NCI-H510A (cell line): Measurements from ENCODE around the gene WWTR1.

Experiments used
- DNase-seq: peaks from one replicate; lab custom pipeline; 2025; lab: John Stamatoyannopoulos, UW

The WWTR1 gene

DNA sequence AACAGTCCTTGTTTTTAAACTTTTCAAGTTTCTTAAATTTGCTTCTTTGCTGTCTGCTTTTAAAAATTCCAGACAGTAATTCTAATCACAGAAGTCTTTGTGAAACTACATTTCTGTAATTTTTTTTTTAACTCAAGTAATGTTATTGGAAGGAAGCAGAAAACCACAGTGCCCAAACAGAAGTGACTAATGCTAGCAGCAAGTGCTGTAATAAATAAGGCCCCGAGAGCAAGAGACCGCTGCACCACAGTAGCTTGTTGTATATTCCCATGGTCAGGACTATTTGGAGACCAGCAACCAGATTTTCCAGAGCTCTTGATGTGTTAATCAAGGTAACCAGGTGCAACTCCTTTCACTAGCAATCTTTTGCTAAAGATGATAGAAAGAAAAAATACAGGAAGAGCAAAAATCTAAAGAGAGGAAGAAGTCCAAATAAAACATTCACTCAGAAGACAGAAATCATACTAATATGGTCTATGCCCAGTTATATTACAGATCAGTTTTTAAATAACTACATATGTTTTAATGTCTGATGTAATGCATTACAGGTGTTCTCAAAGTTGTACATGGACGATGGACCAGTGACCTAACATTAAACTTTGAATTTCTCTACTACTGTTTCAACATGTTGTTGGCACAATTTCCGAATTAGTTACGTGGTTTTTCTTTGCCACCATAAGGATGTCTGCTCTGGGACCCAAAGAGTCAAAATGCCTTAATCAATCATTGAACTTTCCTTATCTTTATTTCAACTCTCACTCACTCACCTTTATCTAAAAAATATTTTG lies 36.4 kb downstream of the WWTR1 start:
- DNase-seq: no peak

DNA sequence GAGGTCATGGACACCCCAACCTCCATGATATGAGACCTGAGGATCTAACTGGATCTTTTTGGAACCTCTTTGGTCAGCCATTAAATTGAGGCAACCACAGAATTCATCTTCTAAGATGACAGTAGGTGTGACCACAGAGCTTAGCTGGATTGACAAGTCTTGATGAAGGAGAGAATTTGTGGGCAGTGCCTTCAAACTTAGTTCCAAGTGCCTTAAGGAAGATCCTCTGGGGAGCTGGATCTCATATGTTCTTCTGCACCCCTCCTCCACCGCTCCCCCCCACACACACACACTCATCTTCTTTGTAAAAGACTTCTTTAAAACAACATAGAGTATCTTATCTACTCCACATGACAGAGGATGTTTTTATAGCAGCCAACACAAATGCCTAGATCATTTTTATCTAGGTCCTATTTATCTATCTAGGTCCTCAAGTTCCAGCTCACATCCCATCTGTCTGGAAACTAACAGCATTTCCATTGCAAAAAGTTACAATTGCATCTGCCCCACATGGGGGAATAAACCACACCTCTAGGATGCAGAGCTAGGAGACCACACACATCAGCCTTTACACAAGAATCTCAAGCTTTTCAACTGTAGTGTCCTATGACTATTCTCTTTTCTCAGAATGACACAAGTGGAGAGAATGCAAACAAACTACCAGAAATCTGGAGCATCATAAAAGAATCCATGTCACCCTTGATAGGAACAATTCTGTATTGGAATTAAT lies 37.4 kb downstream of the WWTR1 start:
- DNase-seq: no peak

DNA sequence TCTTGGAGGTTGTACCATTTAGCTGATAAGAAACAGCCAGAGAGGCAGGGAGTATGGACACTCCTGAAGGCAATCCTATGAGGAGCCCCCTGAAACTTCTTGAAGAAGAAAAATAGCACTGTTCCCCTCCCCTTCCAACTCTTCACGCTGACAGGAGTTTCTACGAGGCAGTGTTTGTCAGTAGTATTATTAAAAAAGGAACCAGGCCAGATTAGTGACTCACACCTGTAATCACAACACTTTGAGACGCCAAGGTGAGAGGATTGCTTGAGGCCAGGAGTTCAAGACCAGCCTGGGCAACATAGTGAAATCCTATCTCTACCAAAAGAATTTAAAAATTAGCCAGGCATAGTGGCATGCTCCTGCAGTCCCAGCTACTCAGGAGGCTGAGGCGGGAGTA lies 38.7 kb downstream of the WWTR1 start:
- DNase-seq: no peak

DNA sequence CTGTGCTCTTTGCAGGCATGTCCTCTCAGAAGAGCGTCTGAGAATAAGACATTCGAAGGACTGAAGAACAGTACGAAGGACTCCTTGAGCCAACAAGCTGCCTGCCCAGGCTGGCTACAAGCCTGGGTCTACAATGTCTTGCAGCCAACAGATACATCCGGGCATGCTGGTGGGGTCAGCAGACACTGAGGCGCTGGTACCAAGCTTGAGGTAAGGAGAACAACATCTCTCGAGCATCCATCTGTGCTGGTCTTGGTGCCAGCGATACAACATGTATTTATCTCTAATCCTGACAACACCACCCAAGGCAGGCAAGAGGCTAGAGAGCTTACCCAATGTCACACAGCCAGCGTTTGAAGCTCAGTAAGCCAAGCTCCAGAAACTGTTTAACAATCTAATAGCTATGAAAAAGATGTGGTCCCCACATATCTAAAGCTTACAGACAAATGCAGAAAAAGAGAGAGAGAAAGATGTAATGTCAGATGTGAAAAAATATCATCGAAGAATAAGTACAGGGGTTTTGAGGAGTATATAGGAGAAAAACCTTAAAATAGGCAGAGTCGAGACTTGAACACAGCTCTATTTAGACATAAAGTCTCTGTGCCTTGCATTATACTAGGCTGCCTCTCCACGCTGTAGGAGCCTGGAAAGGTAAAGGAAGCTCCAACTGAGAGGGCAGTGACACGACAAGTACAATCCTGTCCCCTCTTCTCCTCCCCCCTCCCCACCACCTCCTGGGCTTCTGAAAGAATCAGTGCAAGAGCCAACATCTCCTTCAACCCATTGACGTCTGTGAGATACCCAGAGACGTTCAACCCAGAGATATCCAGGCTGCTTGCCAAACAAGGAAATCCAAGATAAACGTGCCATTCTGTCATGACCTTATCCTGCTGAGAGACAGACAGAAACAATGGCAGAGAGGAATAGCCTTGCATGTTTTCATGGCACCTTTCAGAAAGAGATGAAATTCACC lies 39.4 kb downstream of the WWTR1 start:
- DNase-seq: no peak

DNA sequence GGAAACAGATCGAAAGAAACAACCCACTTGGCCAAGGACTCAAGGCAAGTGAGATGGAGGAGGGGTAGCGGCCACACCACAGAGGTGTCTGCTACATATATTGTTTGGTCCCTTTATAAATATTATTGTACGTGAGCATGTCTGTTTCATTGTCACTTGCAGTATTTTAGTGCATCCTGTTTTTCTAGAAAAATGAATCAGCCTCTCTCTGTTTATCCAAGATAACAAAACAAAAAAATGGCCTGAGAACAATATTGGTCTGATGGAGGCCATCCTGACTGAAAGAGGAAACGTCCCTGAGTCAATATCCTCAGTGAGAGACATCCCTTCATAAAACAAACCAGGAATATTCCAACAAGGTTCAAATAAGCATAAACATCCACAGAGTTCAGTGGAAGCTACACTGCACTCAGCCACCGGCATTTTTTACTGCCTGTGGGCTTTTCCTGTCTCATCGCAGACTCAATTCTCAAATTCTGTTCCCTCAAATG lies 42.0 kb downstream of the WWTR1 start:
- no peak for DNase-seq

DNA sequence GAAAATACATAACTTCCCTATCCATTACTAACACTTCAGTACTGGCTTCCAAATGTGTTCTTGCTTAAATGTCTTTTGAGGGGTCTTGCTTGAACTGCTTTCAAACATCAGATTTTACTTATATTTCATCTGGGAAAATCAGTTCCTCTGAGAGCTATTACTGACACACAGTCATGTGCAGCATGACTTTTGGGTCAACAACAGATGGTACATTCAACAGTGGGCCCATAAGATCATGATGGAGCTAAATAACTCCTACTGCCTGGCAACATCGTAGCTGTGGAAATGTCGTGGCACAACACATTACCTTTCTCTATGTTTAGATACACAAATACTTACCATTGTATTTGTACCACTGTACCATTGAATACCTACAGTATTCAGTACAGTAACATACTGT lies 43.8 kb downstream of the WWTR1 start:
- DNase-seq: no peak

DNA sequence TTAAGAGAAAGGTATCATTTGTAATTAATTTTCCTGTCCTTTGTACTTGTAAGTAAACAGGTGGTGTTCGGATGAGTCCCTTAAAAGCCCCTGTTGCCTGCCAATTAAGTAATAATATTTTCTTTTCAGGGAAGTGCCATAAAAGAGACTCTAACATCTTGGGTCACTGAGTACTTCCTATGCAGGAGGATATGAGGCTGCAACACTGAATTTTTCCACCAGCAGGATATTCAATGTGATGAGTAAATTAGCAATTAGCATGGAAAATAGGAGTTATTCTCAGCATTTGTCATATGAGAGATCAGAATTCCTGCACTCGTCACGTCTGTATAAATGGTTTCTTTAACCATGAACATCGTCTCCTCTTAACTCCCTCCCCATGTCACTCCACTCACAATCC lies 45.4 kb downstream of the WWTR1 start:
- DNase-seq: no peak

DNA sequence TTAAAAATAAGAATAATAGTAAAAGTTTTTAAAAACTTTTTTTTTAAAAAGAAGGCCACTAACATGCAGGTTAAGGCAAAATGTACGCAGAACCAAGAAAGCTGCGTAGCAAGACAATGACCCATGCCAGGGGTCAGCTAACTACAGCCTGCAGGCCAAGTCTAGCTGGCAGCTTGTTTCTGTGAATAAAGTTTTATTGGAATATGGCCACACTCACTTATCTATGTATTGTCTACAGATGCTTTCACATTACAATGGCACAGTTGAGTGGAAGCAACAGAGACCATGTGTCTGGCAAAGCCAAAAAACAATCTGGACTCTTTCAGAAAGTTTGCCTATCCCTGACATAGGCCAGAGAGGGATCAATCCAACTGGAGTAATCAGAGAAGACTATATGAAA lies 46.7 kb downstream of the WWTR1 start:
- no peak for DNase-seq

DNA sequence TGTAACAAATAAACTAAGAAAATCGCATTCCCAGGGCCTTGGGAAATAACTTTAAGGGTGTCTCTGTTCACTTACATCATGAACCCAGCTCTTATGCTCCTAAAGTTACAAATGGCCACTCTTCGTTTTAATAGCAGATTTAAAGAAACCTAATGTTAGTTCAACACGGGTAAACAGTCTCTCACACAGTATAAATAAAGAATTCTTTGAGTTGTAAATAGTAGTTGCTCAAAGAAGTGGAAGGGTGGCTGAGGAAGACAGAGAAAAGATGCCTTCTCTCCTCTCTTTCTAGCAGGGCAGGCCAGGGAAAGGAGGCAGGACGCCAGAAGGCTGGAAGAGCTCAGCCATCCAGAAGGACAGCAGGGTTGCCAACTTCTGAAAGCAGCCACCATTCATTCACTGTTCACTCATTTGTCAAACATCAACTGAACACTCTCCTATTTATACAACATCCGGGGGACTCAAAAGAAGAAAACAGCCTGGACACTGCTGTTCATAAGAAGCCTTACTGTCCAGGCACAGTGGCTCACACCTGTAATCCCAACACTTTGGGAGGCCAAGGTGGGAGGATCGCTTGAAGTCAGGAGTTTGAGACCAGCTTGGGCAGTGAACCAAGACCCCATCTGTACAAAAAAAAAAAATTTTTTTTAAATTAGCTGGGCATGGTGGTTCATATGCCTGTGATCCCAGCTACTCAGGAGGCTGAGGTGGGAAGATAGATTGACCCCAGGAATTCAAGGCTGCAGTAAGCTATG lies 47.3 kb downstream of the WWTR1 start:
- no peak for DNase-seq

DNA sequence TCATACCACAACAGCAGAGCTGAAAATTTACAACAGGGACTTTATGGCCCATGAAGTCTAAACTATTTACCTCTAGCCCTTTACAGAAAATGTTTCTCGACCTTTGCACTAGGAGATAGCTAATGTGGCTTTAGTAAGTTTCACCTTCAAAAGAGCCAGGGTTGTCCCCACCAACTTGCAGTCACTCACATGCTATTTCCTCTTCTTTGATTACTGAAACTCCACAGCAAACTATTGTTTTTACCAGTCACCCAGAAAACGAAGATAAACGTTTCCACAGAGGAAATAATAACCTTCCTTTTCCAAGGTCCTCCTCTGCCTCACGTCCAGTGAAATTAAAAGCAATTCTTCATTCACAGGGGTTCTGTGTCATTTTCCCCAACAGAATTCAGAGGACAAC lies 48.2 kb downstream of the WWTR1 start:
- DNase-seq: no peak

DNA sequence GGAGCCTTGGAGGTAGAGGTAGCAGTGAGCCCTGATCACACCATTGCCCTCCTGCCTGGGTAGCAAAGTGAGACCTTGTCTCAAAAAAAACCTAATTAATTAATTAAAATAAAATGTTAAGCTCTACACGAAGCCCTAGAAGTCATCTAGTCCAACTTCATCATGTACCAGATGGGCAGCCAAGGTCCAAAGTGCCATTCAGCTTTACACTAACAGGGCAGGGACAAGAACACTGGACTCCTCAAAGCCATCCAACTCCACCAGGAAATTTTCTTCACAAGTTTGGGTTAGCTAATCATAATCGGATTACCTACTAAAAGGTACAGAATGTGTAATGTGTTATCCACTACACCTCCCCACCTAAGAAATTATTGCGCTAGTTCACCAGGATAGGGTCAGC lies 48.8 kb downstream of the WWTR1 start:
- no peak for DNase-seq

DNA sequence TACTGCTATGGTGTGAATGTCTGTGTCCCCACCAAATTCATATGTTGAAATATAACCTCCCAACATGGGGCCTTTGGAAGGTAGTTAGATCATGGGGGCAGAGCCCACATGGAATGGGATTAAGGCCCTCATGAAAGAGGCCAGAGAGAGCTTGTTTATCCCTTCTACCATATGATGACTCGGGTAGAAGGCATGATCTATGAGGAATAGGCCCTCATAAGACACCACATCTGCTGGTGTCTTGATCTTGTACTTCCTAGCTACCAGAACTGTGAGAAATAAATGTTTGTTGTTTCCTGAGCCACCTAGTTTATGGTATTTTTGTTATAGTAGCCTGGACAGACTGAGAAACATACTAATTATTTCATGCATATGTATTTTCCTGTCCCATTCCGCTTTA lies 51.9 kb downstream of the WWTR1 start:
- no peak for DNase-seq

DNA sequence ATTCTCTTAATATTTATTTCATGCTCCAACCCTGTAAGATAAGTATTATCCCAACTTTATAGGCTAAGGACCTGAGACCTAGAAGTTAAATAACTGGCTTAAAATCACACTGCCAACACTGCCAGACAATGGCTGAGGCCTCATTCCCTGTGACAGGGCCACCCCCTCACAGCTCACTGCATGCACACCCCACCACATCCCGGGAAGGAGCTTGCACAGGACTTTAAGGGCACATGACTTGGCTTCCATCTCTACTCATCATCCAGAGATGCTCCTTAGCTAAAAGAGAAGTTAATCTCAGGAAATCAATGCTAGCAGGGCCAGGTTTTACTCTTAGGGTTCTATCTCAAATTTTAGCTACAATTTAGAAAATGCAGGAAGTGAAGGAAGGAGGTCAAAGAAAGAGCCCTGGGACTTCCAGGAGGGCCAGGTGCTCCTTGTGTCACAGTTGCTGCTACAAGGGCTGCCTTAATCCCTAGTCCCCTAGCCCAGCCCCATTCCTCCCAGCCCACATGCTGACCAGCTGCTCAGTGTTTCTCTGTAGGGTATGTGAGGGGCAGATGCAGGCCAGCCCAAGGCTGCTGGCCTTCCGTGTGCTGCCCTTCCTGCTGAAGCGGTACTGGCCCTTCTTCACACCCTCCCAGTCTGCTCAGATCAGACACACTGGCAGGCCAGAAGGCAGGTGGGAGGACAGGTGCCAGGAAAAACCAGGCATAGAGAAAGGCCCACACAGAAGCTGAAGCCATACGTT lies 53.5 kb downstream of the WWTR1 start:
- no peak for DNase-seq

DNA sequence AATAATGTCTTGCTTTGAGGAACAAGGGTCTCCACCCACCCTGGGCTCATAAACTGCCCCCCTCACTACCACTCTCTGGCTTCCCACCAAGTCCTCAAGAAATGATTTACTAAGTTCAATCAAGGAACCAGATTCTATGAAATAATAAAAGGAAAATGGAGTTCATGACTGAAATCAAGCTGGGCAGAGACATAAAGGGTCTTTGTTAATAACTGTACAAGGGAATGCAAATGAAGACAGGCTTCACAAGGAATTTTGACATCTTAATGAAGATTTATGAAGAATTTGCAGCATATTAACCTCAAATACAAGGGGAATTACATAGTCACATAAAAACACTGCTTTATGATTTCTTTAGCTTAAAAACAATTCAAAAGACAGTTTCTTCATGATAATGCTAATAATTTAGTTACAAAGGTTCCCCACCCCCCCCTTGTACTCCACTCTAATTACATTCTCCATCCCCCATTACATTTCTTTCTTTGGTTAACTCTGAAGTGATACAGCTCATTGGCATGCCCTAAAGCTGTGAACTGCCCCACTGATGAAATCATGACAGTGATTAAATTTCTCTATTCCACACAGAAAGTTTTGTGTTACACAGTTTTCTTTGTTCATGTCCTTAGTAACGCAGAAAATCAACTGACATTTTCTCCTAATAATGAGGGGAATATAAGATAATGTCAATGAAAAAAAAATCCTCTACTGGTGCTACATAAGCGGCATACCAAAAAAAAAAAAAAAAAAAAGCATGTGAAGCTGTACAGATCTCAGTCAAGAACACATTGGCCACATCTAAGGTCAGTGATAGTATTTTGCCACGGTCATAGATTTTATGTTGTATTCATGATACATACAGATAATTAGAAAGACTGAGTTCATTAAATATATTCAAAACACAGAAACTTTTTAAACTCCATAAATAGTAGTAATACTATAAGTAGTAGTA lies 54.4 kb downstream of the WWTR1 start:
- no peak for DNase-seq

DNA sequence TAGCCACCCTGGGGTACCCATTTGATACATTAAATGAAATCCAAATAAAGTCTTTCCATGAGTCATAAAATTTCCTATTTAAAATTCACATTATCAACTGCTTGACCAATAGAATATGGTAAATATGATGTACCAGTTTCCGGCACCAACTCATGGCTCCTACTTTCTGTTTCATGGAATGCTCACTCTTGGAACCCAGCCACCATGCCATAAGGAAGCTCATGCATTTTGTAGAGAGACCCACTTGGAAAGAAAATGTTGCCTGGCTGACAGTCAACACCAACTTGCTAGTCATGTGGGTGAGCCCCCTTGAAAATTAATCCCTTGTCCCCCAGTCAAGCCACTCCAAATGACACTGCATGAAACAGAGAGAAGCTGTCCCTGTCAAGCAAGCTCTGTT lies 57.2 kb downstream of the WWTR1 start:
- no peak for DNase-seq

DNA sequence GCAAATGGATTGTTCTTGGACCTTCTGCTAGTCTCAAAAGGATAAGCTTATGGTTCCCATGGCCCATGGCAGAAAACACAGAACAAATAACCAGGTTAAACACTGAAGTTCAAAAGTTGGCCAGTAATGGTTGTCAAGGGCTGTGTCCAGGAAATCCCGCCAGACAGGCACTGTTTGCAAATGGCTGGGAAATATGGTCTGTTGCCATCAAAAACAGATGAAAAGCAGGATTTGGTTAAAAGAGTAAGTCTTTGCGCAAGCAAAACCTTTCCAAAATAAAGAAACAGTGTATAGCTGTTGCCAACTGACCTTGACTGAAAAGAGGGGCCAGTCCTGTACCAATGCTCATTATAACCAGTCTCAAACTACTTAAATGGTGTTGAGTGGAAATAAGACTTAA lies 58.6 kb downstream of the WWTR1 start:
- DNase-seq: no peak

DNA sequence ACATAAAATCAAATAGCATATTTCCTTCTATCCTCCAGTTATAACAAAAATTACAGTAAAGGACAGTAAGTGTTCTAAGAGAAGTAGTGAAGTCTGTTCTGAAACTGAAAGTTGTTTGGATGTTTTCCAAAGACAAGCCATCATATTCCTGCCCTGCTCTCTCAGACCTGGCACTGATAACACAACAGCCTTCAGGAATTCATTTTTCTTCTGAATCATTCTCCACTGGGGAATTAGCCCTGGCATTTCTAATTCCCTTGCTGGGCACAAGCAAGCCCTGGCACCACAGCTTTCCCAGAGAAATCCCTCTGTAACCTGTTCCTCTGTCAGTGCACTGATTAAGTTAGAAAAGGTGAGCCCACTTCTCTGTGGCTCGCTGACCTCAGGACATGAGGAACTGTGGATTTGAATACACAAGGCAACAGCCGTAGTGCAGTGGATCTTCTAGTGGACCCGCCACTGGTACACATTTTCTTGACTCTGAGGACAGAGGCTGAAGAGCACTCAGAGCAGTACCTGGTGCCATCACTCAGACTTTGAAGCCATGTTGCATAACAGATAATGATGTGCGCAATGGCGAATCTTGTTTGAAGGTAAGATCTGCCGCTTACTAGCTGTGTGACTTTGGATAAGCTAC lies 61.6 kb downstream of the WWTR1 start:
- DNase-seq: no peak

DNA sequence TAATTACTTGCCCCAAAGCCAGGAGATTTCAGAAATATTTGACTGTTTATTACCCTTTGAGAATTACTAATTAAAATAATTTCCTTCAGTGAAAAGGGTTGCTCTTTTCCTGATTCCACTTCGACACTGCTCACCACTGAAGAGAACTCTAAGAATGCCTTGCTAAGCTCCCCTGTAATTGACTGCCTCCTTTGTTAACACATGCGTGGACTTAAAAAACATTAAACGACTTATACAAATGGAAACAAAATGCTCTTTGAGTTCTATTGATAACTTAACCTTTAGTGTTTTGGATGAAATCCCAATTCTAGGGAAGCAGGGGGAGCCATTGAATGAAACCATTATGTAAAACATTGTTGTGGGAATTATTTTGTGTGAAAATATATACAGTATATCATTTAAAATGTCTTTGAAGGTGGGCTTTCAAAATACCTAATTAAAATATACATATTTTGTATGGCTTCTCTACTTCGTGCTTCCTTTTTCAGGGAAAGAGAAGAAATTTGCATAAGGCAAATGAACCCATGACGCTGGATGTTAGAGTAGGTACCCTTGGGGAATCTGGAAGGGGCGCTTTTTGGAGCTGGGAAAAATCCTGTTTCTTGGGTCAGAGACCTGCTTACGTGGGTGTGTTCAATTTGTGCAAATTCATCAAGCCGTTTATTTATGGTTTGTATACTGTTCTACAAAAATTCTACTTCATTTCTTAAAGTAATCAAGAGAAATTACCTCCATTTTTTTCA lies 64.2 kb downstream of the WWTR1 start:
- no peak for DNase-seq
